ENCODE data around the gene AMD1. TPM values are rescaled to one million over a fixed set of nuclear protein-coding genes. Genes with fewer than 3 reads are reported as not detected.

AMD1 gene
- total RNA-seq, 3 donors from 2014 or later: 44.9 to 75.9 (median 72.8) TPM

DNA sequence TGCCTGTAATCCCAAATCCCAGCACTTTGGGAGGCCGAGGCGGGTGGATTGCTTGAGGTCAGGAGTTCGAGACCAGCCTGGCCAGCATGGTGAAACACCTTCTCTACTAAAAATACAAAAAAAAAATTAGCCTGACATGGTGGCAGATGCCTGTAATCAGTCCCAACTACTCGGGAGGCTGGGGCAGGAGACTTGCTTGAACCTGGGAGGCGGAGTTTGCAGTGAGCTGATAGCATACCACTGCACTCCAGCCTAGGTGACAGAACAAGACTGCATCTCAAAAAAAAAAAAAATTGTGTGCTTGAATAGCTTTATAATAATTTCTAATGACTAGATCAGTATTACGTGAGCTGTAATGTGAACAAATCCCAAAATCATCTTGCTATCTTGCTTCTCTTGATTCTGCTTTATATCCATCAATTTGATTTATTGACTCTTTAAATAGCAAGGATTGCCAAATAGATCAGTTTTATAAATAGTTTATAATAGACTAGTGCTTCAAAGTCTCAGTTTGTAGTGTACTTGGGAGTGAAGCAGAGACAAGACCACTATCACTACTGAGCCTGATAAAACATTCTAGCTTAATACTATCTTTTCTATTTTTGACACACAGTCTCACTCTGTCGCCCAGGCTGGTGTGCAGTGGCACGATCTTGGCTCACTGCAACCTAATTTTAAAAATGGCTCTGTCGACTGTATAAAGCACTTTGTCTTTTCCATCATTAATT lies 7.1 kb downstream of the AMD1 start:
- H3K4me1 ChIP-seq (ENCODE audit: low read depth): peaks cover 68% of the 10 kb centered on the region
- no peak overlapping the region for H3K4me3 ChIP-seq
- TF ChIP-seq, protein P1, sequence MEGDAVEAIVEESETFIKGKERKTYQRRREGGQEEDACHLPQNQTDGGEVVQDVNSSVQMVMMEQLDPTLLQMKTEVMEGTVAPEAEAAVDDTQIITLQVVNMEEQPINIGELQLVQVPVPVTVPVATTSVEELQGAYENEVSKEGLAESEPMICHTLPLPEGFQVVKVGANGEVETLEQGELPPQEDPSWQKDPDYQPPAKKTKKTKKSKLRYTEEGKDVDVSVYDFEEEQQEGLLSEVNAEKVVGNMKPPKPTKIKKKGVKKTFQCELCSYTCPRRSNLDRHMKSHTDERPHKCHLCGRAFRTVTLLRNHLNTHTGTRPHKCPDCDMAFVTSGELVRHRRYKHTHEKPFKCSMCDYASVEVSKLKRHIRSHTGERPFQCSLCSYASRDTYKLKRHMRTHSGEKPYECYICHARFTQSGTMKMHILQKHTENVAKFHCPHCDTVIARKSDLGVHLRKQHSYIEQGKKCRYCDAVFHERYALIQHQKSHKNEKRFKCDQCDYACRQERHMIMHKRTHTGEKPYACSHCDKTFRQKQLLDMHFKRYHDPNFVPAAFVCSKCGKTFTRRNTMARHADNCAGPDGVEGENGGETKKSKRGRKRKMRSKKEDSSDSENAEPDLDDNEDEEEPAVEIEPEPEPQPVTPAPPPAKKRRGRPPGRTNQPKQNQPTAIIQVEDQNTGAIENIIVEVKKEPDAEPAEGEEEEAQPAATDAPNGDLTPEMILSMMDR (IDR thresholded peaks at IDR 0.05): no peak
- H3K9me3 ChIP-seq: no peaks in the 10 kb centered on the region
- intact Hi-C loops (cut with DNase I, micrococcal nuclease): no loop called here
- DNase-seq (no peak), ATAC-seq (no peak)
- no peaks in the 10 kb centered on the region for H3K36me3 ChIP-seq (ENCODE audit: low read depth)

DNA sequence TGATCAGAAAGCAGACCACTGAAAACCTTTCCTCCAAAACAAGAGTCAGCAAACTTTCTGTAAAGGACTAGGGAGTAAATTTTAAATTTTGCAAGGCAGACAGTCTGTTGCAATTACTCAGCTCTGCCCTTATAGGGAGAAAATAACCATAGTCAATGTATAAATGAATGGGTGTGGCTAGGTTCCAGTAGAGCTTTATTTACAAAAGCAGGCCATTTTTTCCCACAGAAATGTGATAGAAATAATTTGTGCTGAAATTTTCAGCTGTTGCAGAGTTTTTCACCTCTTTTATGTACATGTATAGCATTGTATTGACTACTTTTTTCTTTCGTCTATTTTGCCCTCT lies 7.7 kb downstream of the AMD1 start:
- TF ChIP-seq, protein P1 (IDR thresholded peaks at IDR 0.05): no peak
- no peaks in the 10 kb centered on the region for H3K36me3 ChIP-seq (ENCODE audit: low read depth)
- ATAC-seq (peak; percentile 39), DNase-seq (no peak)
- H3K9me3 ChIP-seq: no peaks in the 10 kb centered on the region
- no peak overlapping the region for H3K4me3 ChIP-seq
- peaks cover 63% of the 10 kb centered on the region for H3K4me1 ChIP-seq (ENCODE audit: low read depth)
- intact Hi-C loops (cut with DNase I, micrococcal nuclease): no loop called here

DNA sequence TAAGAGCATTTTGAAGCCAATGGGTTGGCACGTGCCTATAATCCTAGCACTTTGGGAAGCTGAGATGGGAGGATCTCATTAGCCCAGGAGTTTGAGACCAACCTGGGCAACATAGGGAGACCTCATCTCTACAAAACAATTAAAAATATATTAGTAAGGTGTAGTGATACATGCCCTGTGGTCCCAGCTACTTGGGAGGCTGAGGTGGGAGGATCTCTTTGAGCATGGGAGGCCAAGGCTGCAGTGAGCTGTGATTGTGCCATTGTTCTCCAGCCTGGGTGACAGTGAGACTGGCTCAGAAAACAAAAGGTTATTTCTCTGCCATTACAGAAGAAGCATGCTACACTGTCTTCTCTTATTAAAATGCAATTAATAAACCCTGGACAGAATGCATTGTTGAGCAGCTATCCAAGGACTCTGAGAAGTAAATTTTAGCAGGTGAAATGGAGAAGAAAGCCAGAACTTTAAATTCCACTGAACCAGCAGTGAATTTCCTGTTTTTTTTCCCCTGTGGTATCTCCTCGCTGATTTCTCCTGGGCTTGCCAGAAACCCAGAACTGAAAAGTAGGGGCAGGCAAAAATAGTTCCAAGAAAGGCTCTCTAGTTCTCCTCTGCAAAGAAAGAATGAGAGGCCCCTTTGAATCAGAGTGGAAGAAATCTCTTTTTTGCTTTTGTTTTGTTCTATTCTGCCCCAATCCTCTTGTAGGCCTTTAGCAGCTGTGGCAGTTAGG lies 8.4 kb downstream of the AMD1 start:
- ATAC-seq (no peak), DNase-seq (no peak)
- H3K9me3 ChIP-seq: no peaks in the 10 kb centered on the region
- TF ChIP-seq, protein P1 (IDR thresholded peaks at IDR 0.05): no peak
- no peaks in the 10 kb centered on the region for H3K36me3 ChIP-seq (ENCODE audit: low read depth)
- intact Hi-C loops (cut with DNase I, micrococcal nuclease): no loop called here
- peaks cover 55% of the 10 kb centered on the region for H3K4me1 ChIP-seq (ENCODE audit: low read depth)
- no peak overlapping the region for H3K4me3 ChIP-seq

DNA sequence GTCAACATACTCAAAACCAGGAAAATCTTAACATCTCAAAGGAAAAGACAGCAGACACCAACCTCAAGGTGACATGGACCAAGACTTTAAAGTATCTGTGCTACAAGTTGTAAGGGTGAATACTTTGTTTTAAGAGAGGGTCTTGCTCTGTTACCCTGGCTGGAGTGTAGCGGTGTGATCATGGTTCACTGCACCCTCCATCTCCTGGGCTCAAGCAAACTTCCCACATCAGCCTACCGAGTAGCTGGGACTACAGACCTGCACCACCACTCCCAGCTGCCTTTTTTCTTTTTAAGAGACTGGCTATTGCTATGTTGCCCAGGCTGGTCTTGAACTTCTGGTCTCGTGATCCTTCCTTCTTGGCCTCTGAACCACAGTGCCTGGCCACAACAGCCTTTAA lies 9.7 kb downstream of the AMD1 start:
- Histone ChIP-seq H3K9me3 (no peaks in the 10 kb centered on the region), H3K4me3 (no peak overlapping the region), H3K36me3 (ENCODE audit: low read depth) (no peaks in the 10 kb centered on the region), H3K4me1 (ENCODE audit: low read depth) (peaks cover 43% of the 10 kb centered on the region)
- ATAC-seq (no peak), DNase-seq (no peak)
- TF ChIP-seq, protein P1 (IDR thresholded peaks at IDR 0.05): no peak
- intact Hi-C loops (cut with DNase I, micrococcal nuclease): no loop called here

DNA sequence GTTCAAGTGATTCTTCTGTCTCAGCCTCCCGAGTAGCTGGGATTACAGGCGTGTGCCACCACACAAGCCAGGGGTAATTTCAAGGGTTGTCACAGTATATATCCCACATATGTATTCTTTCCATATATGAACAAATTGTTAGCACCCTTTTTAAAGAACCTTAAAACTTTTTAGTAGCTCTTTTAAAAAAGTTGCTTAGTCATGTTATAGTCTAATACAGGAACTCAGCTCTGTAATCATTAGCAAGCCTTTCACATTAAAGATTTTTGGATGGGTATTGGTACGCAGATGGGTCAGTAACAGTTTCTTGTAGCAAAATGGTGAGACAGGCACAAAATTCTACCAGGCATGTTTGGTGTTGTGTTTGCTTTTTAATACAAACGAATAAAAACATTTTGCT lies 10.9 kb downstream of the AMD1 start:
- intact Hi-C loops (cut with DNase I, micrococcal nuclease): no loop called here

More for the DNA sequence above, 10.9 kb downstream of the AMD1 start:
- DNase-seq: no peak
- H3K4me1 ChIP-seq (ENCODE audit: low read depth): peaks cover 31% of the 10 kb centered on the region
- no peak for ATAC-seq
- TF ChIP-seq, protein P1 (IDR thresholded peaks at IDR 0.05): no peak
- H3K4me3 ChIP-seq: no peak overlapping the region
- no peaks in the 10 kb centered on the region for H3K9me3 ChIP-seq
- H3K36me3 ChIP-seq (ENCODE audit: low read depth): no peaks in the 10 kb centered on the region

Measured in mucosa of descending colon (tissue), 3 donors.